NCI-H510A treated with DMSO at 0.1 percent for 48 hours (cell line): ENCODE data around the gene SPON1.
A peak's percentile ranks its signal among the peaks of the same experiment; 100 is the strongest.
"Not testable (repeated sequence)": the region's sequence is repeated elsewhere in the genome, so short reads cannot be mapped to it uniquely, and the experiment has no call there.

Source experiments
- DNase-seq: peaks from one replicate; lab custom pipeline; 2025; lab: John Stamatoyannopoulos, UW

Gene SPON1

DNA sequence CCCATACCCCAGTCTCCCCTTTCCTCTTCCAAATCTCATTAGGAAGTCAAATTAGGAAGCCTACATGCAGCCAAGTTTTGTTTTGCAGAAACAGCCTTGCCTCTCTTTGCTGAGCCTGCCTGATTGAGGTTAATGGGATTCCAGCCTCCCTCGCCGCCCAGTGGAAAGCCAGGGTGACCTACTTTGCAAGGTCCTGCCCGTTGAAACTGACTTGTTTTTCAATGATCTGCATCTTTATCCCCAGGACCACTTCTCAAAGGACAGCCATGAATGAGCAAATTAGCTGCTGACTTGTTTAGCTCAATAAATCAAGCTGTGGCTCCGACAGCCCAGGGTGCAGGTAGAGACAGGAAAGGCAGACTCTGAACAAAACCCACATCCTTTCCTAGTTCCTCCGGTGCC lies 286.1 kb downstream of the SPON1 start:
- no peak for DNase-seq

GRCh38 chr11:14249121-14249963 lies 286.8 kb downstream of the SPON1 start:
- peak; percentile 36 for DNase-seq

GRCh38 chr11:14251754-14252153 lies 289.2 kb downstream of the SPON1 start:
- no peak for DNase-seq

GRCh38 chr11:14252501-14252900 lies 290.0 kb downstream of the SPON1 start:
- DNase-seq = not testable (repeated sequence)

- DNase-seq = no peak
Observed at GRCh38 chr11:14253421-14253820, 290.9 kb downstream of the SPON1 start.

DNA sequence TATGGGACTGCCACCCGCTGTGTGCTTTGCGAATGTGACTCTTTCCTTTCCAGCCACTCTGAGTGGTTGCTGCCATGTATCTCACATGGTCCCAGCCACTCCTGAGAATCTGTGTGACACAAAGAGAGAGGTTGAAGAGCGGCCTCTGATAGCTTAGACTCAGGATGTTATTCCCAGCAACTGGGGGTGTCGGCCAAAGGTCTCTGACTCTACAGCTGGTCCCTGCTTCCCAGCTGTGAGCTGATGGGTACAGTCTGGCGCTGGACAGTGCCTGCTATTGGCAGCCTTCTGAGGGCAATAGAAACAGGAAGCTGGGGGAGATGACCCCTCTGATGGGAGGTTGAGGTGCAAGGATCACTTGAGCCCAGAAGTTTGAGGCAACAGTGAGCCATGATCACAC lies 291.3 kb downstream of the SPON1 start:
- DNase-seq = no peak

DNA sequence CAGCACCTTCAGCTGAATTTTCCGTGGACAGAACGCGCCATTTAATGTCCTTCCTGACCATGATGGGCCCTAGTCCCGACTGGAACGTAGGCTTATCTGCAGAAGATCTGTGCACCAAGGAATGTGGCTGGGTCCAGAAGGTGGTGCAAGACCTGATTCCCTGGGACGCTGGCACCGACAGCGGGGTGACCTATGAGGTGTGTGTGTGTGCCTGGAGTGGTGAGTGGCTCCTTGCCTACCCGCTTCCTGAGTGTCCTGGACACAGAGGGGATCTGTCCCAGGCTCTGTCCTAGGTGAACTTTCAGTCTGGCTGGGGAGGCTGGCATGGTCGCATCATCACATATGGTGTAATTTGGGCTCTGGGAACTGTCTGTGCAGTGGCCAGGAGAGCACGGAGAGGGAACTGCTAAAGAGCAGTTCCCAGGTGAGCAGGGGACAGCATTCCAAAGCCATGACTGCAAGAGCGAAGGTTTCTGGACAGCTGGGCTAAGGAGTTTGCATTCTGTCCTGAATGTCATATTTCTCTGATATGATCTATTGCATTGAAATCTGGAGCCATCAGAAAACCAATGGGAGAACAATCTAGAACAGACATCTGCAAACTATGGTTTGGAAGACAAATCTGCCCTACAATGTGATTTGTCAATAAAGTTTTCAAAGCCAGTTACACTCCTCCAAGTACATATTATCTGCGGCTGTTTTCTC lies 292.2 kb downstream of the SPON1 start:
- DNase-seq = no peak

DNA sequence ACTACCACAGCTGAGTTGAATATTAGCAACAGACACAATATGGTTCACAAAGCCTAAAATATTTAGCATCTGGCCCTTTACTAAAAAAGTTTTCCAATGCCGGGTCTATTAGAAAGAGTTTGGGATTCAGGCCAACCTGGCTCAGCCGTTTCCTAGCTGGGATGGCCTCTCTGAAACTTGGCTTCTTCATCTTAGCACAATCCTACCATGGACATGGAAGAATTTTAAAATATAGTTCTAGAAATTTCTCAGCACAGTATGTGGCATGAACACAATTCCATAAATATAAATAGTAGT lies 292.7 kb downstream of the SPON1 start:
- no peak for DNase-seq

DNA sequence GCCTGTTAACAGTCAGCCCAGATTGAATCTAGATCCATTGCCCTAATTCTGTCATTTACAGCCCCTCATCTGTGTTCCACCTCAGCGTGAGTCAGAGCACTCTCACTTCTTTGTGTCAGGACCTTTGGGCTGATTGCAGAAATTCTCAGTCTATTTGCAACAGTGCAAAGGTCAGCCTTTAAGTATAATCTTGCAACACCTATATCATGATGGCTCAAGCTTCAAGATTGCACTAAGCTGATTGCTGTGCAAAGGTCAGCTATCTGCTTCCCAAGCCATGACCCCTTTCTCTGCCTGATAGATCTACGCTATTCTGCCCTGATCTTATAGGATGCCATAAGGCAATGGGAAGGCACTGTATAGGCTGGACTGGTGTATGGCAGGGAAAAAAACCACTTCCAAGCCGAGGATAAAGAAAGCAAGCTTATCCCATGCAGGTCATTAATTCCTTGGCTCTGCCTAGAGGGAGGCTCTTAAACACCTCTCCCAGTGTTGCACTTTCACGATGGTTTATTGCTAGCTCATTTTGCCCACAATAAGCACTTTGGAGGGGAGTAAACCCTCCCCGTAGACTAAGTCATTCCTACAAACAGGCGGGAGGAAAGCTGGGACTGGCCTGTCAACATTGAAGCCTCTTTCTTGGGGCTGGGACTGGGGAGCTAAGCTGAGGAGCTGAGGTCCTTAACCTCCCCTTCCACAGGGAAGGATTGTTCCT lies 295.9 kb downstream of the SPON1 start:
- no peak for DNase-seq

DNA sequence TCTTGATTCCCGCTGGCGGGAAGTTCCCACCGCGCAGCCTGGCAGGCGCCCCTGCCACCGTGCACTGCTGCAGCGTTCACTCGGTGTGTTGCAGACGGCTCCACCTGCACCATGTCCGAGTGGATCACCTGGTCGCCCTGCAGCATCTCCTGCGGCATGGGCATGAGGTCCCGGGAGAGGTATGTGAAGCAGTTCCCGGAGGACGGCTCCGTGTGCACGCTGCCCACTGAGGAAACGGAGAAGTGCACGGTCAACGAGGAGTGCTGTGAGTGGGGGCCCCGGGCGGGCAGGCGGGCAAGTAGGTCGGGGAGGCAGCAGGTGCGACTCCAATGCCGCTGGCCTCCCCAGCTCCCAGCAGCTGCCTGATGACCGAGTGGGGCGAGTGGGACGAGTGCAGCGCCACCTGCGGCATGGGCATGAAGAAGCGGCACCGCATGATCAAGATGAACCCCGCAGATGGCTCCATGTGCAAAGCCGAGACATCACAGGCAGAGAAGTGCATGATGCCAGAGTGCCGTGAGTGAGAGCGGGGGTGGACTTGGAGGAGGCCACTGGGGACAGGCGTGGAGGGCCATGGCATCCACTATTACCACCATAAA lies 296.8 kb downstream of the SPON1 start:
- no peak for DNase-seq

- DNase-seq = no peak
Observed at GRCh38 chr11:14259878-14260277, 297.4 kb downstream of the SPON1 start.

DNA sequence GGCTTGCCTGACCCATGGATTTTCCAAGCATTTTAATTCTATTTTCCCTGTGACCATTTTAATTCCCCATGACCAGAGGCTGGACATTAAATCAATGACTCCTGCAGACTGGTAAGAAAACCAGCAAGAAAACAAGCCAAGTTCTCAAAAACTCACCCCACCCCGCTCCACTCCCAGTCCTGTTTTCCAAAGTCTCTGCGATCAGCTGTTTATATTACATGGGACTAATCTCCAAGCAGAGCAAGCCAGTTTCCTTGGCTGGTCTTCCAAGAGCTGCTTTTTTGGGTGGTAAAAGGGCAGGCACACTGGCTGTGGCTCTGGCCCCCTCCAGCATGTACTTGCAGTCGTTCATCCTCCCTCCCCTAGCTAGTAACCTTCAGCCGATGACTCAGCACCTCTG lies 298.5 kb downstream of the SPON1 start:
- DNase-seq = no peak

GRCh38 chr11:14262271-14262846 lies 299.8 kb downstream of the SPON1 start:
- DNase-seq = no peak

- DNase-seq = no peak
Observed at GRCh38 chr11:14264966-14265365, 302.4 kb downstream of the SPON1 start.

GRCh38 chr11:14266622-14267021 lies 304.1 kb downstream of the SPON1 start:
- DNase-seq = no peak

- no peak for DNase-seq
Observed at GRCh38 chr11:14267861-14268635, 305.5 kb downstream of the SPON1 start.

GRCh38 chr11:14269692-14270573 lies 307.4 kb downstream of the SPON1 start:
- DNase-seq = no peak

DNA sequence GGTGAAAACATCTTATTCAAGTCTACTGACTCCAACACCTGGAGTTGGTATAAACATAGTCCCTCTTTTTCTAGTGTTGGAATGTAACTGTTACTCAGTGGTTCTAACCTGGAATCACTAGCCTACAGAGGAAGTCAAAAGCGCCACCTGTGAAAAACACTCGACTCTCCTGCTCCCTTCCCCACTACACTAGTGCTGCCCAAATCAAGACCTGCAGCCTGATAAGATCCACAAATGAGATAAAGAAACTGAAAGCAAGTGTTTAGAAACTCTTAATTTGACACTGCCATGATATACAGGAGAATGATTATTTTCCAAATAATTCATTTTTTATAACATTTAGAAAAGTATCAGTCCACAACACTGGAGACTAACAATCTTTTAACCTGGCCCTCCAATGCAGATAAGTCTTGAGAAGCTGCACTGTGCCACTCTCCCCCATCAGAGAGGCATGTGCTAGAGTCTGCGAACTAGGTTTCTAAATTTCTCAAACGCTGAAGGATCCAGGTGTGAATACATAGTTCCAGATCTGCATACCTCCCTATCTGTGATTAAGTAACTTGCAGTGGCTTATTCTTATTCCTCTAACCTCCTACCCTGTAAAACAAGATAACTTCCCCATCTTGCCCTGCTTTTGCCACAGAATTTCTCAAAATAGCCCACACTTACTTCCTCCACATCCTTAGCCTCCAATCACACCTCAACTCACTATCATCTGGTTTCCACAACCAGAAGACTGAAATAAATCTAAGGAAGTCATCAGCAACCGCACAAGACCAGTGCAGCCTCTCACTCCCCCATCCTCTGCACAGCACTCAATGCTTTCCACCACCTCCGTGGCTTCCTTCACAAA lies 308.4 kb downstream of the SPON1 start:
- DNase-seq = no peak

GRCh38 chr11:14273895-14274294 lies 311.4 kb downstream of the SPON1 start:
- no peak for DNase-seq

- DNase-seq = no peak
Observed at GRCh38 chr11:14275076-14275475, 312.6 kb downstream of the SPON1 start.
